IMR-90 (cell line): ENCODE measurements around the gene CYP4F22. TPM values are rescaled to one million over a fixed set of nuclear protein-coding genes. Genes with fewer than 3 reads are reported as not detected.
"Not testable (repeated sequence)": the region's sequence is repeated elsewhere in the genome, so short reads cannot be mapped to it uniquely, and the experiment has no call there.

Source experiments
- ATAC-seq: fragments of 200-7000 bp; cut with Tn5 transposase; 2 replicates; pipeline ENCODE4 v1.9.1; 2020; ENCODE audit warnings: low read depth, mild to moderate bottlenecking, moderate library complexity
- BruUV-seq: library from RNA; stranded (reverse); fragments of 400-500 nt; replicated peaks from 2 replicates; lab custom pipeline; 2021; lab: Mats Ljungman, UMichigan
- CTCF ChIA-PET: fragments of 300-600 bp; formaldehyde crosslinking; extraction: SDS; loops from one replicate; lab custom pipeline; 2021; ENCODE audit warnings: antibody characterized with exemption; lab: Yijun Ruan, JAX
- POLR2A ChIA-PET: fragments of 300-600 bp; sonication (Branson Sonifier 250); formaldehyde crosslinking; loops from one replicate; lab custom pipeline; 2022; ENCODE audit warnings: antibody characterized with exemption; ENCODE audit not compliant: unreplicated experiment; lab: Charles Lee
- DNase-seq: peaks from one replicate; pipeline ENCODE4 v3.0.0; 2013
- H2AFZ ChIP-seq: replicated peaks from 2 replicates; pipeline ENCODE3; 2013; ENCODE audit warnings: low read length, mild to moderate bottlenecking; ENCODE audit not compliant: poor library complexity
- H2AK5ac ChIP-seq: 2 replicates; pipeline ENCODE4 v1.6.1; 2013; ENCODE audit warnings: low read depth, low read length, inconsistent platforms
- H2AK9ac ChIP-seq: replicated peaks from 2 replicates; pipeline ENCODE3; 2013; ENCODE audit warnings: mild to moderate bottlenecking, low read depth, low read length, moderate library complexity; ENCODE audit not compliant: poor library complexity
- H2BK120ac ChIP-seq: 2 replicates; pipeline ENCODE4 v1.6.1; 2013; ENCODE audit warnings: low read depth, low read length, inconsistent platforms
- H2BK15ac ChIP-seq: 3 replicates; pipeline ENCODE4 v1.6.1; 2013; ENCODE audit warnings: low read depth, low read length, inconsistent platforms
- H2BK20ac ChIP-seq: 2 replicates; pipeline ENCODE4 v1.6.1; 2013; ENCODE audit warnings: low read depth, mild to moderate bottlenecking, inconsistent platforms, low read length, moderate library complexity
- H2BK5ac ChIP-seq: 2 replicates; pipeline ENCODE4 v1.6.1; 2013; ENCODE audit warnings: mild to moderate bottlenecking, low read depth, low read length, inconsistent platforms; ENCODE audit not compliant: poor library complexity, severe bottlenecking
- H3K14ac ChIP-seq: replicated peaks from 2 replicates; pipeline ENCODE4 v1.6.1; 2013; ENCODE audit warnings: low read depth, low read length, inconsistent platforms
- H3K18ac ChIP-seq: 2 replicates; pipeline ENCODE4 v1.6.1; 2013; ENCODE audit warnings: low read depth, low read length, control low read depth
- H3K23ac ChIP-seq: 2 replicates; pipeline ENCODE4 v1.6.1; 2013; ENCODE audit warnings: low read depth, low read length, inconsistent platforms
- H3K27ac ChIP-seq: 2 replicates; pipeline ENCODE4 v1.5.1; 2013; ENCODE audit warnings: mild to moderate bottlenecking, control low read depth, low read length; ENCODE audit not compliant: insufficient read depth
- H3K27me3 ChIP-seq: 2 replicates; pipeline ENCODE4 v1.6.1; 2013; ENCODE audit warnings: low read length; ENCODE audit not compliant: control insufficient read depth, insufficient read depth
- H3K36me3 ChIP-seq: 2 replicates; pipeline ENCODE4 v1.6.1; 2013; ENCODE audit warnings: low read length, mixed read lengths; ENCODE audit not compliant: control insufficient read depth, insufficient read depth
- H3K4ac ChIP-seq: 2 replicates; pipeline ENCODE4 v1.6.1; 2013; ENCODE audit warnings: low read depth, low read length, inconsistent platforms
- H3K4me1 ChIP-seq: 2 replicates; pipeline ENCODE4 v1.6.1; 2013; ENCODE audit warnings: low read length, mixed read lengths; ENCODE audit not compliant: control insufficient read depth, insufficient read depth
- H3K4me2 ChIP-seq: 2 replicates; pipeline ENCODE4 v1.6.1; 2013; ENCODE audit warnings: low read depth, mild to moderate bottlenecking, control low read depth, low read length, moderate library complexity
- H3K4me3 ChIP-seq: 2 replicates; pipeline ENCODE4 v1.5.1; 2013; ENCODE audit warnings: low read depth, mild to moderate bottlenecking, control low read depth, low read length, moderate library complexity; ENCODE audit not compliant: insufficient read depth
- H3K56ac ChIP-seq: 2 replicates; pipeline ENCODE4 v1.6.1; 2013; ENCODE audit warnings: low read length, inconsistent platforms; ENCODE audit not compliant: insufficient read depth; ENCODE audit errors: extremely low read depth
- H3K79me1 ChIP-seq, 2 experiments: 2 replicates each; pipeline ENCODE4 v1.6.1; 2013; ENCODE audit warnings: low read length in 2 of 2, inconsistent platforms in 1 of 2, low read depth in 1 of 2
- H3K9ac ChIP-seq: 2 replicates; pipeline ENCODE4 v1.6.1; 2013; ENCODE audit warnings: low read depth, low read length, control low read depth
- H3K9me1 ChIP-seq: 2 replicates; pipeline ENCODE4 v1.6.1; 2013; ENCODE audit warnings: low read length, inconsistent platforms; ENCODE audit not compliant: insufficient read depth
- H3K9me3 ChIP-seq: 2 replicates; pipeline ENCODE4 v1.6.1; 2013; ENCODE audit warnings: low read length; ENCODE audit not compliant: control insufficient read depth, insufficient read depth
- H4K20me1 ChIP-seq: 2 replicates; pipeline ENCODE4 v1.6.1; 2013; ENCODE audit warnings: low read length, inconsistent platforms; ENCODE audit not compliant: insufficient read depth
- H4K5ac ChIP-seq: 2 replicates; pipeline ENCODE4 v1.6.1; 2013; ENCODE audit warnings: mild to moderate bottlenecking, low read depth, low read length, control low read depth
- H4K8ac ChIP-seq, 2 experiments: 2 replicates each; pipeline ENCODE4 v1.6.1; 2013; ENCODE audit warnings: low read depth in 2 of 2, low read length in 2 of 2, control low read depth in 1 of 2, inconsistent platforms in 1 of 2
- H4K91ac ChIP-seq: 2 replicates; pipeline ENCODE4 v1.6.1; 2013; ENCODE audit warnings: low read depth, low read length, inconsistent platforms; ENCODE audit not compliant: insufficient read depth
- MXI1 ChIP-seq: IDR thresholded peaks from 2 replicates; pipeline ENCODE4 v1.6.1; 2012; ENCODE audit warnings: low read depth, mild to moderate bottlenecking, low read length, moderate library complexity, borderline replicate concordance
- WGBS, 2 experiments: methylation state at CpG; one replicate each; pipeline versions ENCODE4 v1.1.5 to v1.1.7; 2013; ENCODE audit warnings: missing lambda C conversion rate in 2 of 2; ENCODE audit not compliant: insufficient read length in 1 of 2; ENCODE audit errors: extremely low coverage in 2 of 2; 5-methylcytosine and 5-hydroxymethylcytosine counted together
- dilution Hi-C: fragments of 300-500 bp; cut with HindIII; formaldehyde crosslinking; loops from one replicate; pipeline ENCODE4 v1.14.3; 2018; ENCODE audit warnings: low sequenced_read_pairs; ENCODE audit not compliant: unreplicated experiment
- in situ Hi-C: fragments of 300-500 bp; cut with MboI; formaldehyde crosslinking; loops from 3 replicates; pipeline ENCODE4 v1.14.3; 2019; ENCODE audit warnings: low sequenced_read_pairs, inconsistent platforms, mixed read lengths
- intact Hi-C: fragments of 100-400 bp; cut with micrococcal nuclease; formaldehyde crosslinking; loops from 2 replicates; pipeline ENCODE4 v1.10.0; 2022
- polyA plus RNA-seq, 3 experiments: library from polyadenylated mRNA; depleted of rRNA; stranded (reverse); fragments of >200 nt; gene quantifications; 2 replicates each; pipeline ENCODE4 v1.2.3, GENCODE V29; 2012; ENCODE audit warnings: low replicate concordance in 1 of 3
- total RNA-seq: library from RNA; depleted of rRNA; stranded (reverse); fragments of >200 nt; gene quantifications from 2 replicates; pipeline ENCODE4 v1.2.3, GENCODE V29; 2012

Gene CYP4F22
- total and polyA plus RNA-seq, 2 of the 4 experiments (the other 2 are of a cell fraction), result not detected

- no peak for TF ChIP-seq MXI1
Observed at GRCh38 chr19:15479391-15480345, 28.7 kb upstream of the CYP4F22 start, which contains the start of gene PGLYRP2 (continued).

- H4K91ac ChIP-seq, H3K9me3 ChIP-seq, H3K36me3 ChIP-seq, in situ Hi-C loops, H4K20me1 ChIP-seq, H3K23ac ChIP-seq, H3K27me3 ChIP-seq, BruUV-seq, H3K79me1 ChIP-seq, H2AK5ac ChIP-seq, dilution Hi-C loops, DNase-seq, POLR2A ChIA-PET, ATAC-seq, H2BK15ac ChIP-seq, H3K4me3 ChIP-seq, H2AFZ ChIP-seq, H2BK5ac ChIP-seq, H3K27ac ChIP-seq, H3K14ac ChIP-seq, H4K5ac ChIP-seq, CTCF ChIA-PET, H3K56ac ChIP-seq, H2AK9ac ChIP-seq, H3K9ac ChIP-seq, H4K8ac ChIP-seq, H3K18ac ChIP-seq, intact Hi-C loops, H3K9me1 ChIP-seq, H2BK20ac ChIP-seq, H3K4me1 ChIP-seq, H3K4ac ChIP-seq, H3K4me2 ChIP-seq, H2BK120ac ChIP-seq: not testable (repeated sequence)
- no CpG with 5 or more reads among the region's 7 CpGs for WGBS, 2 experiments
Observed at GRCh38 chr19:15480996-15481395, 27.3 kb upstream of the CYP4F22 start.

- CTCF ChIA-PET, DNase-seq, H3K79me1 ChIP-seq, H3K56ac ChIP-seq, H3K9me1 ChIP-seq, H3K4ac ChIP-seq, H3K23ac ChIP-seq, H3K4me1 ChIP-seq, H3K18ac ChIP-seq, H4K8ac ChIP-seq, H3K9me3 ChIP-seq, BruUV-seq, H2AK9ac ChIP-seq, H2BK20ac ChIP-seq, H4K91ac ChIP-seq, in situ Hi-C loops, H2BK15ac ChIP-seq, ATAC-seq, H2AFZ ChIP-seq, H2BK5ac ChIP-seq, H2AK5ac ChIP-seq, H3K27ac ChIP-seq, H3K14ac ChIP-seq, H2BK120ac ChIP-seq, H3K4me2 ChIP-seq, intact Hi-C loops, H3K4me3 ChIP-seq, H3K27me3 ChIP-seq, H4K5ac ChIP-seq, POLR2A ChIA-PET, H3K9ac ChIP-seq, H4K20me1 ChIP-seq, dilution Hi-C loops, H3K36me3 ChIP-seq: not testable (repeated sequence)
- WGBS, 2 experiments, result no CpG with 5 or more reads among the region's 5 CpGs
Observed at GRCh38 chr19:15485768-15486167, 22.6 kb upstream of the CYP4F22 start.
